Vagina (tissue), 2 donors: ENCODE data around the gene HEBP2.

Experiments
- CTCF ChIP-seq, 3 experiments: fragments of 450-650 bp in 2 of 3; fragments of 200-600 bp in 1 of 3; sonication (generic) in 1 of 3; IDR thresholded peaks; one replicate each; pipeline ENCODE4 v1.5.1; 2017 to 2019; ENCODE audit warnings: antibody characterized with exemption in 3 of 3, mild to moderate bottlenecking in 2 of 3, moderate library complexity in 2 of 3
- POLR2A ChIP-seq, 2 donors: fragments of 450-650 bp; IDR thresholded peaks; one replicate each; pipeline ENCODE4 v1.6.1; 2017; ENCODE audit warnings: antibody characterized with exemption in 2 of 2, mild to moderate bottlenecking in 2 of 2, moderate library complexity in 2 of 2

GRCh38 chr6:138382498-138383265, 21.3 kb upstream of the HEBP2 start:
- TF ChIP-seq POLR2A (IDR thresholded peaks at IDR 0.05): no peak
- TF ChIP-seq CTCF (IDR thresholded peaks at IDR 0.05): no peak
